GM19035 (cell line): ENCODE data around the gene MAN1B1.
"Not testable (repeated sequence)": the region's sequence is repeated elsewhere in the genome, so short reads cannot be mapped to it uniquely, and the experiment has no call there.

ENCODE experiments used
- ATAC-seq: cut with Tn5 transposase; IDR thresholded peaks from one replicate; pipeline ENCODE4 v1.9.1; 2021; ENCODE audit not compliant: unreplicated experiment

The MAN1B1 gene

GRCh38 chr9:137052293-137052692 is 34.5 kb upstream of the MAN1B1 start:
- no peak for ATAC-seq

GRCh38 chr9:137052998-137053943 is 33.5 kb upstream of the MAN1B1 start:
- ATAC-seq = no peak

- ATAC-seq = no peak
Observed at GRCh38 chr9:137053944-137054931, 32.5 kb upstream of the MAN1B1 start, which contains the start of gene ENTPD2. Gene ENTPD2, minus strand, starts transcription at chr9:137054061. Its CDS starts 64 bp downstream, at chr9:137053997.

- ATAC-seq = no peak
Observed at GRCh38 chr9:137054932-137055384, 31.8 kb upstream of the MAN1B1 start.

- ATAC-seq = no peak
Observed at GRCh38 chr9:137055385-137056364, 31.1 kb upstream of the MAN1B1 start.

- no peak for ATAC-seq
Observed at GRCh38 chr9:137056739-137057415, 29.9 kb upstream of the MAN1B1 start.

- no peak for ATAC-seq
Observed at GRCh38 chr9:137057545-137057944, 29.2 kb upstream of the MAN1B1 start.

GRCh38 chr9:137058521-137059234 is 28.1 kb upstream of the MAN1B1 start:
- no peak for ATAC-seq

GRCh38 chr9:137062384-137062783 is 24.4 kb upstream of the MAN1B1 start:
- ATAC-seq = no peak

- not testable (repeated sequence) for ATAC-seq
Observed at GRCh38 chr9:137062798-137063197, 24.0 kb upstream of the MAN1B1 start.

GRCh38 chr9:137063311-137064026 is 23.3 kb upstream of the MAN1B1 start:
- no peak for ATAC-seq

GRCh38 chr9:137064027-137064879 is 22.5 kb upstream of the MAN1B1 start:
- ATAC-seq = no peak

- ATAC-seq = no peak
Observed at GRCh38 chr9:137064880-137065164, 22.0 kb upstream of the MAN1B1 start.

GRCh38 chr9:137065336-137065967 is 21.3 kb upstream of the MAN1B1 start:
- no peak for ATAC-seq

GRCh38 chr9:137066096-137066861 is 20.5 kb upstream of the MAN1B1 start:
- ATAC-seq = no peak

GRCh38 chr9:137067860-137068538 is 18.8 kb upstream of the MAN1B1 start:
- ATAC-seq = peak; percentile 32
